ENCODE data around the gene TIPARP.
A peak's percentile ranks its signal among the peaks of the same experiment; 100 is the strongest.

TIPARP gene

DNA sequence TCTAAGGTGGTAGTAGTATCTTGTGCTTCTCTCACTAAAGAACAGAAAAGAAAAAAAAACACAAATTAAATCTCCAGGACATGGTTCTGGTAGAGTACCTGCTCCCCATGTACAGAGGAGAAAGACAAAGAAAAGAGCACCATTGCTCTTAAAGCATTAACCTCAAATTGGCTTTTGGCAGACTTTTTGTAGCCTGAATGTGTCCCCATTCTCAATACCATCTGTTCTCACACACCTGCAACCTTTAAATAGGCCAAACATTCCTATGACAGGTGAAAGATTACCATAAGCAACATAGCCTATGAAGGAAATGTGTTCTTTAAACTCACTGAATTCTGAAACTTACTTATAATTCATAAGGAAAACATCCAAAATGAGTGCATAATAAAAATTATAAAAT is 68.0 kb downstream of the TIPARP start:
- no peak for DNase-seq (ENCODE audit: low spot score)

- DNase-seq (ENCODE audit: low spot score), result no peak
These were observed 69.5 kb downstream of the TIPARP start for GRCh38 chr3:156743859-156744258.

DNA sequence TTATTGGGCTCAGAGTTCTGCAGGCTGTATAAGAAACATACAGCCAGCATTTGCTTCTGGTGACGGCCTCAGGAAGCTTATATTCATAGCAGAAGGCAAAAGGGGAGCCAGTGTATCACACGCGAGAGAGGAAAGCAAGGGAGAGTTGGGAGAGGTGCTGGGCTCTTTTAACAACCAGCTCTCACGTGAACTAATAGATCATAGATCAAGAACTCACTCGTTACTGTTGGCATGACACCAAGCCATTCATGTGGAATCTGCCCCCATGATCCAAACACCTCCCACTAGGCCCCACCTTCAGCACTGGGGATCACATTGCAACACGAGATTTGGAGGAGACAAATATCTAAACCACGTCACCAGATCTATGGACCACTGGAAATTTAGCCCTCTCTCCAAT is 70.2 kb downstream of the TIPARP start:
- no peak for DNase-seq (ENCODE audit: low spot score)

DNA sequence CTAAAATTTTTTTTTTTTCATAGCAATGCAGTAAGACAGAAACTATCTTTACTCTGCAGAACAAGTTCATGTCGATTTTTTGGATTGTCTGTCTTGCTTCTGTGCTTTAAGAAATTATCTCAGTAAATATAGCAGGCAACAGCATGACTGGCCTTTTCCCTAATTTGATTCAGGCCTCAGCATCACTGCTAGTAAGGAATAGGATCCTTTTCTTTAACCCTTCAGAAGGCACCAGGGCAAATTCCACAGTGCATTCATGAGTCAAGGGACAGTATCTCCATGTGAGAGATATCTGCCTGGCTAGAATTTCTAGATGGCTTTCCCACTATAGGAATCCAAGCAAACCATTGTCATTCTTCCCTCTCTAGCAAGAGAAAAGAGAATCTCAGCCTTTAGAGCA is 71.4 kb downstream of the TIPARP start:
- DNase-seq (ENCODE audit: low spot score), result no peak

- no peak for DNase-seq (ENCODE audit: low spot score)
These were observed 72.7 kb downstream of the TIPARP start for GRCh38 chr3:156747046-156747445.

GRCh38 chr3:156749244-156749643 is 74.9 kb downstream of the TIPARP start:
- DNase-seq (ENCODE audit: low spot score), result no peak

DNA sequence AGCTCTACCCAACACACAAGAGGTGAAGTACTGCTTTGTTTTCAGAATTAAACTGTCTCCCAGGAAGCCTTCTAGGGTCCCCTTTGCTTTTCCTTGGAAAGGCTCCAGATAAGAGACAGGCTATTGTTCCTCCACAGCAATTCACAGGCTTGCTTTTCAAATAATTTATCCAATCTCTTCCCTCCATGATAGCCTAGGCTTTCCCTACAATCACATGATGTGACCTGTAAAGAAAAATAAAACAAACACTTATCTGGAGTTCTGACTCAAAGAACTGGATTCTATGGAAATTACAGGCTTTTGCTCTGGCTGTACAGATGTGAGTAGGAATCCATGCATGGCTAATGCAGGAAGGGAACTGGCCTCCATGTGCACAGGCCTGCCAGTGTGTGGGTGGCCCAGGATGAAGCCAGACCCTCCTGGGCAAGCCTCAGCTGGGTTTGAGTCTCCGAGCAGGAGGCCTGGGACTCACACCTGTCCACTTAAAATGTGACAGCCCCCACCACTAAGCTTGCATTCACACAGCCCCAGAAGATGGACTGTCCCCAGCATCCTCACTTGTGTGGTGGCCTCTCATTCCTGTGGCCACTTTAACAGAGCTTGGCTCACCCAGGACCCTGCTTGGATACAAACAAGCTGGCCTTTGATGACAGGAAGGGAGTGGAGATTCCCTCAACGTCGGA is 75.9 kb downstream of the TIPARP start:
- peak; percentile 36 for DNase-seq (ENCODE audit: low spot score)

DNA sequence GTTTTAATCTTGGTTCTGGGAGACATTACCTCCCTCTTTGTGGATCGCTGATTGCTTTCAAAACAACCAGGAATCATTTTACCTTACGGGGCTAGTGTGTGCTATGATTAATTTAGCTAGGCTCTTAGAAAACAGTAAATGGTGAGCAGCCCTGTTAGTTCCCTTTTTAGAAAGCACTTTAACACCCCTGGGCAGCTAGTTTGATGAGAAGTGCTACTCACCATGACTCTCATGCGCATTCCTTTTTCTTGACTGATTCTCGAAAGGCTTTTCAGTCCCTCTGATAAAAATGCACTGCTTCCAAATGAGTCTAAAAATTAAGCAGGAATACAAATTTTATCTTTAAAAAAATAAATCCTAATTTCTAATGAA is 76.5 kb downstream of the TIPARP start:
- no peak for DNase-seq (ENCODE audit: low spot score)

DNA sequence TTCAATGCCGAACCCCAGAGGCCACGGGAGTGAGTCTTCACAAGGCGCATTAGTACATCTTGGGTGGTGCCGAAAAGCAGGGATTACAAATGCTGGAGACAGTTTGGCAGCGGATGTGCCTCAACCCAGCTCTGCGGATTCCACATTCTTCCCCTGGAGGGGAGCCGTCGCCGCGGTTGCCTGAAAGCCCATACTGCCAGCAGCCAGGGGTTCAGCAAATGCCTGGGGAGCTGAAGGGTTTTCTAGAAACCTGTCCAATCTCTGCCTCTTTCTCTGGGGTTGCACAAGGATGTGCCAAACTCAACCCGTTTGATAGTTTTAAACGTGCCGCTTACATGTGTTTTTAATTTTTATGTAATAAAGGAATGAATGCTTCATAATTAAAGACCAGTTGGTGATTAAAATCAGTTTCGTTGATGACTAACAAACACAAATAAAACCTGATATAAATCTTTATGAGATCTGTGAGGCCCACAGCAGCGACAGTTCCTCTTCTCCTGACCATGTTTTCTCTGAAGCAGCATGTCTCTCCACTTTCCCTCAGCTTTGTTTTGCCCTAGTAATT is 77.2 kb downstream of the TIPARP start:
- peak; percentile 96 for DNase-seq (ENCODE audit: low spot score)
